Activated CD8-positive, alpha-beta memory T cell treated with anti-CD3 and anti-CD28 coated beads, Interleukin-2, amount 50 U/mL, for 48 hours (primary cell): ENCODE measurements around the gene OR1D5.
A peak's percentile ranks its signal among the peaks of the same experiment; 100 is the strongest.
"Not testable (repeated sequence)": the region's sequence is repeated elsewhere in the genome, so short reads cannot be mapped to it uniquely, and the experiment has no call there.

ENCODE experiments used
- DNase-seq: peaks from one replicate; pipeline ENCODE4 v3.0.0-alpha.2; 2020

The OR1D5 gene, protein sequence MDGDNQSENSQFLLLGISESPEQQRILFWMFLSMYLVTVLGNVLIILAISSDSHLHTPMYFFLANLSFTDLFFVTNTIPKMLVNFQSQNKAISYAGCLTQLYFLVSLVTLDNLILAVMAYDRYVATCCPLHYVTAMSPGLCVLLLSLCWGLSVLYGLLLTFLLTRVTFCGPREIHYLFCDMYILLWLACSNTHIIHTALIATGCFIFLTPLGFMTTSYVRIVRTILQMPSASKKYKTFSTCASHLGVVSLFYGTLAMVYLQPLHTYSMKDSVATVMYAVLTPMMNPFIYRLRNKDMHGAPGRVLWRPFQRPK

GRCh38 chr17:3063507-3063906, at the start of gene OR1D5:
Gene OR1D5, minus strand, starts transcription at chr17:3063607. Its CDS starts 0 bp downstream, at chr17:3063607.
- DNase-seq: not testable (repeated sequence)

DNA sequence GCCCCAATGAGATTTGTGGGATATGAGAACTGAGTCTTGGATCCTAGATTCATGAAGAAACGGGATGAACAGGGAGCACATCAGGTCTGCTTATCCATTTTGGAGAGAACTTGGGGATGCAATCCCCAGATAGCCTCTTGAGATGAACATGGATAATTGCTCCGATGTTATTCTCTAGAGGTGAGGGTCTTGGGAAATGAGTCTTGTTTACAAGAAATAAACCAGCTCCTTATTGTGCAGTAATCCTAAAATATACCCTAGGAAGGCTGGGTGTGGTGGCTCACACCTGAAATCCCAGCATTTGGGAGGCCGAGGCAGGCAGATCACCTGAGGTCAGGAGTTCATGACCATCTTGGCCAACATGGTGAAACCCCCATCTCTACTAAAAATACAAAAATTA, 40.9 kb upstream of the OR1D5 start, which contains the start of gene OR1D2:
TSS of gene OR1D2 (minus strand) at position 101 of the 400 bp plus-strand sequence. CDS start 11,426 bp downstream, outside the sequence.
- no peak for DNase-seq

DNA sequence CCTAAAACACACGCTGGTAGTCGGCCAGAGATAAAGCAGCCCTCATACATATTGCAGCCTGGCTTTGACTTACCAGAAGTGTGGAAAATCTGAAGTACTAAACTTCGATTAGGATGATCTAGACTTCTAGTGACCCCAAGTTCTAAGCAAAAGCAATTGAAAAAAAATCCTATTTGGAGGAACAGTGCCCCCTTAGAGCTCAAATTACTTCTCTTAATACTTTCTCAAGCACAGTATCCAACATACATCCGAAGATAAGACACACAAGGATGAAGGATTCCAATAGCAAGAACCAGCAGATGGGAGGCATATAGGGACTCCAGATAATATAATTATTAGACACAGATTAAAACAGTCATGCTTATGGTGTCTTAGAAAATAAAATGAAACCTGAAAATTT, 10.4 kb upstream of the OR1D5 start:
- not testable (repeated sequence) for DNase-seq

DNA sequence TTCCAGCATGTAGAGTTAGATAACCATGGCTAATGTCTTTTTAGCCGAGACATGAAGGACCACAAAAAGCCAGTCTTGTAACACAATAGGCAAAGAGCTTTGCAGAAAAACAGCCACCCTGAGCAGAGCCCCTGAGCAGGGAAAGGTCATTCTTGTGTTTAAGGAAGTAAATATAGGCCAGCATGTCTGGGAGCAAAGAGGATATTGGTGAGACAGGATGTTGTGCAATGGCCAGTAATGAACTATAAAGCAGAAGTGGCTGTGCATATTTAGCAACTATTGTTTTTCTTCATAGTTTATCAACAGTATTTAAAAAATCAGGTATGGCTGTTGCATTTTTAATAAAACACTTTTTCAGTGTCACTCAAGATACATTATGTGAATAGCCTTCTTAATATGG, 1.8 kb upstream of the OR1D5 start:
- DNase-seq: not testable (repeated sequence)

- not testable (repeated sequence) for DNase-seq
Observed at GRCh38 chr17:3062824-3063377, 506 bp downstream of the OR1D5 start.

DNA sequence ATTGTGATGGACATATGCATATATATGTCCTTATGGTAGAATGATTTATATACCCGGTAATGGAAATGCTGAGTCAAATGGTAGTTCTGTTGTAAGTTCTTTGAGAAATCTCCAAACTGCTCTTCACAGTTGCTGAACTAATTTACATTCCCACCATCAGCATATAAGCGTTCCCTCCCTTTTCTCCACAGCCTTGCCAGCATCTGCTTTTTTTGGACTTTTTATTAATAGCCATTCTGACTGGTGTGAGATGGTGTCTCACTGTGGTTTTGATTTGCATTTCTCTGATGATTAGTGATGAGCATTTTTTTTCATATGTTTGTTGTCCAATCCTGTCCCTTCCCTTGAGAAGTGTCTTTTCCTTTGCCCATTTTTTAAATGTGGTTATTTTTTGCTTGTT, 8.5 kb downstream of the OR1D5 start:
- not testable (repeated sequence) for DNase-seq

- no peak for DNase-seq
Observed at GRCh38 chr17:3049705-3050295, 13.6 kb downstream of the OR1D5 start.

GRCh38 chr17:3048727-3049471, 14.5 kb downstream of the OR1D5 start:
- peak; percentile 93 for DNase-seq

DNA sequence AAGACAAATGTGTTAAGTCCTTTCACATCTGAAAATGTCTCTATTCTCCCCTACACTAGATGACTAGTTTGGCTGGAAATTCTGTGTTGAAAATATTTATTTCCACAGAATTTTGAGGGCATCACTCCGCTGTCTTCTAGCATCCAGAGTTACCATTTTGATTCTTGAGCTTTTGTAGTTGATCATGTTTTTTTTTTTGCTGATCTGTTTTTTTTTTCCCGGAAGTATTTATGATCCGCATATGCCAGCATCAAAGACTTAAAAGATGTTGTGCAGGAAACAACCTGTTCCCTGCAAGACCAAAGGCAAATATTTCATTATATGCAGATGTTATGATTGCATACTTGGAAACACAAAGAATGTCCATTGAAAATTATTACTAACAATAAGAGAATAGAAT, 16.7 kb downstream of the OR1D5 start:
- DNase-seq: no peak

DNA sequence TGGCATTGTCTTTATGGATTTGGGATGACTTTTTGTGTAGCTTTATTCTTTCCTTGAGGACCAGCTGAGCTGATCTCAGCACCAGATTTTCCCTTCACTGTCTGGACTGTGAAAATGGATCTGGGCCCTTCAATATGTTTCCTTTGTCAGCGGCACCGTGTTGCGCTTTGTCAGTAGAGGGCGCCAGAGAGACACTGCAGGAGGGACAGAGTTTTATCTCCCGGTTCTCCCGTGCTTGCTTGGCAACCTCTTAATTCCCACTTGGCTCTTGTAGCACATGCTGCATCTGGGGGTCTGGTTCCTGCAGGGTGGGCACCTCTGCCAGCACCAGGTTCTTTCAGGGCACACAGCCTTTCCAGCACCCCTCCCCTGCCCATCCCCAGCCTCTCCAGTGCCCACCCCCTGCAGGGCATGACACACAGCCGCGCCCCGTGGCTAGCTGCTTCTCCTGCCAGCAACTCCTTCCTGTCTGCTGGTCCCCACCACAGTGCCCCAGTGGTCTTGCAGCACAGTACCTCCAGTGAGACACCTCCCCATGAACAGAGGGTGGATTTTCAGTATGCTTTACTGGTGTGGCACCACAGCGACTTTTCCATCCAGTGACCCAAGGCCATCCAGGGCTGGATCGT, 19.6 kb downstream of the OR1D5 start:
- peak; percentile 59 for DNase-seq

GRCh38 chr17:3040882-3041281, 22.5 kb downstream of the OR1D5 start:
- DNase-seq: no peak

- peak; percentile 23 for DNase-seq
Observed at GRCh38 chr17:3039736-3040135, 23.7 kb downstream of the OR1D5 start.

DNA sequence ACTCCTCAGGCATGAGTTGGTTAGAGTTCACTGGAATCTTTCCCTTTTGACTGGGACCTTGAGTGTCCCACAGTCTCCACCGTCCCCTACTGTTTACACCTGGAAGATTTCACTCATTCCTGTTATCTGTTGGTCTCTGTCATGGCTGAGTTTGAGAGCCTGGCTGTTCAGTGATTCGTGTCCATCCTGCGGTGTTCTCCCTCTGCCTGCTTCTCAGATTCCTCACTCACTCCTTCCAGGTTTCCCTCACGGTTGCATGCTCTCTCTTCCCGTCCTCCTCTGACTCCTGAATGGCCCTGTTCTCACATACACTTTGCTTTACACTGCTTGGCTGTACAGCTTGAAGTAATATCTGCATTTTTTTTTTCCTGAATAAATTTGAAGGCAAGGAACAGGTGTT, 24.5 kb downstream of the OR1D5 start:
- peak; percentile 23 for DNase-seq

- DNase-seq: peak; percentile 12
Observed at GRCh38 chr17:3037259-3037658, 26.1 kb downstream of the OR1D5 start.

- peak; percentile 13 for DNase-seq
Observed at GRCh38 chr17:3036800-3037199, 26.6 kb downstream of the OR1D5 start.

GRCh38 chr17:3035968-3036280, 27.5 kb downstream of the OR1D5 start:
- no peak for DNase-seq

GRCh38 chr17:3035256-3035967, 28.0 kb downstream of the OR1D5 start:
- peak; percentile 32 for DNase-seq

GRCh38 chr17:3034578-3034920, 28.9 kb downstream of the OR1D5 start:
- DNase-seq: peak; percentile 33

DNA sequence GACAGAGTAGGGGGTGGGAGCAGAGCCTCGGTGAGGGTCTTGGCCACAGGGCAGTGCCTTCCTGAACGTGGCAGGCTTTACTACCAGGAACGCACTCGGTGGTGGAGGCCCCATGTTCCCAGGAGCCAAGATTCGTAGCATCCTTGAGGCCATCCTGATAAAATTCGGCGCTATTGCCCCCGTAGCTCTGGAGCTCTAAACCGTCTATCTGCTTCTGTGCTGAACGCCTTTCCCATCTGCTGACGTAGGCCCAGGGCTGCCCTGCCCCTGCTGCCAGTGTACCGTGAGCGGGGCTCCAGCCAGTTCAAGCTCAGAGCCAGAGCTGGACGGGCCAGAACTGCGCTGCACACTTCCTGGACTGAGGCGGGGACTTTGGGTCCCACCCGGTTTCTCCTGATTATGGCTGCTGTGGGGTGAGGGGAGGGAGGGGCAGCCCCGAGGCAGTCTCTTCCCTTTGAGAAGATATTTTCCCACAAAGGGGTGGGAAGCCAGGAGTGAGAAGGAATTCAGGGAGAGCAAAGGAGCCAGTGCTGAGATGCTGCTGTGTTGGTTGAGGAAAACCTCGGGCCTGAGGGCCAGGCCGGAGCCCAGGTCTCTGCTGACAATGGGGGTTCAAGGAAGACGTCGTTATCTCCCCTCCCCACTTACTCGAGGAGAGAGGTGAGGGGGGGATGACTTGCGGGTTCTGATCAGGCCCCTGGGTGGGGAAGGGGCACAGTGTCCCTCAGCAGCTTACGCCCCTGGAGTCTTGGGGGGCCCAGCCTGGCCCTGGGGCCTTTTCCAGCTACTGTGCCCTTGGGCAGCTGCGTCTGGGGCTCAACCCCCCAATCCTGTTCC, 29.4 kb downstream of the OR1D5 start:
- peak; percentile 22 for DNase-seq

DNA sequence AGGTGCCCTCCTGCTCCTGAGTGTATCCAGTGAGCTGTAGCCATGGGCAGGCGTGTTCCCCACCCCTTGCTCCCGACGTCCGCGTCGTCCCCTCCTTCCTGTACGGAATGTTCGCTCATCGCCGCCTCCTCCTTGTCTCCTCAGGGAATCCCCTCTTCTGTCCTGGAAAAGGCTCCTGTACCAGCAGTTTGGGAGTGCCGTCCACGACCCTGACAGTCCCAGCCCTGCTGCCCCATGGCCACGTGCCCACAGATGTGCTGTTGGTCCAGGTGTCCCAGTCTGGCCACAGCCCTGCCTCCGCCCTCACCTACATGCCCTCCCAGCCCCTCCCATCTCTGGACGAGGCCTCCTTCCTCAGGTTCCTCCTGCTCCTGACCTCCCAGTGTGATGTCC, 30.2 kb downstream of the OR1D5 start:
- DNase-seq: peak; percentile 36
